Measurements from ENCODE around the gene AQP2. TPM values are rescaled to one million over a fixed set of nuclear protein-coding genes. Genes with fewer than 3 reads are reported as not detected.

The AQP2 gene
- total RNA-seq, 1 donor = not detected

GRCh38 chr12:49960474-49961110 is 10.1 kb downstream of the AQP2 start:
- DNase-seq (ENCODE audit: low read depth) = no peak
- TF ChIP-seq, protein P1, sequence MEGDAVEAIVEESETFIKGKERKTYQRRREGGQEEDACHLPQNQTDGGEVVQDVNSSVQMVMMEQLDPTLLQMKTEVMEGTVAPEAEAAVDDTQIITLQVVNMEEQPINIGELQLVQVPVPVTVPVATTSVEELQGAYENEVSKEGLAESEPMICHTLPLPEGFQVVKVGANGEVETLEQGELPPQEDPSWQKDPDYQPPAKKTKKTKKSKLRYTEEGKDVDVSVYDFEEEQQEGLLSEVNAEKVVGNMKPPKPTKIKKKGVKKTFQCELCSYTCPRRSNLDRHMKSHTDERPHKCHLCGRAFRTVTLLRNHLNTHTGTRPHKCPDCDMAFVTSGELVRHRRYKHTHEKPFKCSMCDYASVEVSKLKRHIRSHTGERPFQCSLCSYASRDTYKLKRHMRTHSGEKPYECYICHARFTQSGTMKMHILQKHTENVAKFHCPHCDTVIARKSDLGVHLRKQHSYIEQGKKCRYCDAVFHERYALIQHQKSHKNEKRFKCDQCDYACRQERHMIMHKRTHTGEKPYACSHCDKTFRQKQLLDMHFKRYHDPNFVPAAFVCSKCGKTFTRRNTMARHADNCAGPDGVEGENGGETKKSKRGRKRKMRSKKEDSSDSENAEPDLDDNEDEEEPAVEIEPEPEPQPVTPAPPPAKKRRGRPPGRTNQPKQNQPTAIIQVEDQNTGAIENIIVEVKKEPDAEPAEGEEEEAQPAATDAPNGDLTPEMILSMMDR (IDR thresholded peaks at IDR 0.05; ENCODE audit: insufficient read depth, low read length) = no peak

GRCh38 chr12:49961111-49961922 is 10.8 kb downstream of the AQP2 start, which contains the start of gene AQP5:
Gene AQP5, plus strand, starts transcription at chr12:49961872. Its CDS starts 146 bp downstream, at chr12:49962018.
- TF ChIP-seq, protein P1 (IDR thresholded peaks at IDR 0.05; ENCODE audit: insufficient read depth, low read length) = no peak
- DNase-seq (ENCODE audit: low read depth) = no peak
- H3K4me3 ChIP-seq (ENCODE audit: low read depth, low read length) = peak within 1 kb of the TSS; percentile 35

More at GRCh38 chr12:49960474-49961110, 10.1 kb downstream of the AQP2 start:
- H3K4me3 ChIP-seq (ENCODE audit: low read depth, low read length) = no peak overlapping the region

DNA sequence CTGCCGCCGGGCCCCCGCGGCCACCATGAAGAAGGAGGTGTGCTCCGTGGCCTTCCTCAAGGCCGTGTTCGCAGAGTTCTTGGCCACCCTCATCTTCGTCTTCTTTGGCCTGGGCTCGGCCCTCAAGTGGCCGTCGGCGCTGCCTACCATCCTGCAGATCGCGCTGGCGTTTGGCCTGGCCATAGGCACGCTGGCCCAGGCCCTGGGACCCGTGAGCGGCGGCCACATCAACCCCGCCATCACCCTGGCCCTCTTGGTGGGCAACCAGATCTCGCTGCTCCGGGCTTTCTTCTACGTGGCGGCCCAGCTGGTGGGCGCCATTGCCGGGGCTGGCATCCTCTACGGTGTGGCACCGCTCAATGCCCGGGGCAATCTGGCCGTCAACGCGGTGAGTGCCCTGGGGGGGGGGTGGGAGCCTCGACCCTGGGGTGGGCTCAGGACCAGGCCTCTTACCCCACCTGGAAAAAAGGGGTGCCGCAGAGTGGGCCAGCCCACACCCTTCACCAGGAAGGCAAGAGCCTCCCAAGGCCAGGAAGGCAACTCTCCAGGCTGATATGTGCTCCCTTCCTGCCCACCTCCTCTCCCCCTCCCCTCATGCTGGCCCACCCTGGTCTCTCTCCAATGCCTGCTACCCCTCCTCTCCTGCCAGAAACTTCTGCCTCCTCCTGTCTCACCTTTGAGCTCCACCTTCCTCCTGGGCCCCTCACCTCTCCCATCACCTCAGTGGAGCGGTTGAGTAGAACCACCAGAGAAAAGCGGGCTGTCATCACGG is 11.6 kb downstream of the AQP2 start:
- no peak overlapping the region for H3K4me3 ChIP-seq (ENCODE audit: low read depth, low read length)
- TF ChIP-seq, protein P1 (IDR thresholded peaks at IDR 0.05; ENCODE audit: insufficient read depth, low read length) = no peak
- DNase-seq (ENCODE audit: low read depth) = no peak

- DNase-seq (ENCODE audit: low read depth) = no peak
- no peak overlapping the region for H3K4me3 ChIP-seq (ENCODE audit: low read depth, low read length)
- TF ChIP-seq, protein P1 (IDR thresholded peaks at IDR 0.05; ENCODE audit: insufficient read depth, low read length) = no peak
Observed at GRCh38 chr12:49962861-49963765, 12.6 kb downstream of the AQP2 start.

DNA sequence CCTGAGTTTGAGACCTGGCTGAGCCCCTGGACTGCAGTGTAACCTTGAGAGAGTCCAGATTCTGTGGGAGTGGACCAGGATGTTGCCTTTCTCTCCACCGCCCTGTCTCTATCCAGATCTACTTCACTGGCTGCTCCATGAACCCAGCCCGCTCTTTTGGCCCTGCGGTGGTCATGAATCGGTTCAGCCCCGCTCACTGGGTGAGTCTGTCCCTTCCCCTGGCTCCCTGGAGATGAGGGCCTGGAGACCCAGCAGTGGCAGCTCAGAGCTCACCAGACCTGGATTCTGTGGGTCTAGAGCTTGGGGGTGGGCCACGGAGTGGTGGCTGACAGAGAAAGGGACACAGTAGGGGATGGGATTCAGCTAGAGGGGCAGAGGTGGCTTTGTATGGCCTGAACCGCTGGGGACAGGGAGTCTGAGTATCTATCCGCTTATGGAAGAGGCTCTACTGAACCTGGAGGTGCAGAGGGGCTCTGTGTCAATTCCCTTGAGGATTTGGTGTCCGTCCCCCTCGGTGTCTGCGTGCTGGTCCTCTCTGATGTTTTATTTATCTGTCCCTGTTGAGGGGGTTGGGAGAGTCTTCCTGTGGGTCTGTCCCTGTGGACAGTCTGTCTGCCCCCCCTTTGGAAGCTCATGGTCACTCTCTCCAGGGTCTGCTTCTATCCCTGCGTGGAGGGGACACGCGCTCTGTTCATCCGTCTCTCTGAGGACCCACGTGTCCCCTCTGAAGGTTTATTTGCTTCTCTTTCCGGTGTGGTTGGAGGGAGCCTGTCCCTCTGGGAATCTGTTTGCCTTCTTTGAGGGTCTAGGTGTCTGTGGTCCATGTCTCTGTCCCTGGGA is 13.7 kb downstream of the AQP2 start:
- TF ChIP-seq, protein P1 (IDR thresholded peaks at IDR 0.05; ENCODE audit: insufficient read depth, low read length) = no peak
- no peak for DNase-seq (ENCODE audit: low read depth)
- no peak overlapping the region for H3K4me3 ChIP-seq (ENCODE audit: low read depth, low read length)

Data from fibroblast of the aortic adventitia (primary cell).